ENCODE results near the gene ITGAD. TPM values are rescaled to one million over a fixed set of nuclear protein-coding genes. Genes with fewer than 3 reads are reported as not detected.

ITGAD gene
- total and polyA plus RNA-seq, 2 of the 8 experiments (the other 6 are each of a cell fraction or from before 2014, with no cell fraction given), result 0.06 TPM; not detected in 1

- FAIRE-seq (no peak), DNase-seq (ENCODE audit: low read depth in 1 of 2, low spot score in 2 of 2) (no peak)
- no peaks in the 10 kb centered on the region for H3K36me3 ChIP-seq (ENCODE audit: control insufficient read depth in 2 of 4, insufficient read depth in 4 of 4, low read length in 3 of 4)
- no peak overlapping the region for H3K14ac ChIP-seq (ENCODE audit: insufficient read length)
- H2AK5ac ChIP-seq (ENCODE audit: low read depth, low read length), result no peak overlapping the region
- H4K5ac ChIP-seq (ENCODE audit: insufficient read length, low read depth, low read length), result no peak overlapping the region
- H3K27me3 ChIP-seq (replicated peaks in 1 of 4; ENCODE audit: control insufficient read depth in 3 of 4, extremely low read depth in 1 of 4, insufficient read depth in 3 of 4, low read length in 3 of 4), result no peaks in the 10 kb centered on the region; a peak in 1 of 7 replicates
- H3K23ac ChIP-seq (ENCODE audit: insufficient read length), result no peak overlapping the region
- no peak overlapping the region for H3K9ac ChIP-seq (replicated peaks in 1 of 4; ENCODE audit: extremely low read depth in 1 of 4, low read depth in 3 of 4, low read length in 3 of 4)
- H3K4me1 ChIP-seq (replicated peaks in 1 of 4; ENCODE audit: control insufficient read depth in 3 of 4, insufficient read depth in 4 of 4, low read length in 3 of 4), result 0 out of 7 replicates have a peak, but pooled peaks cover 0 to 4% (median 1%) of the 10 kb centered on the region in 4 experiments
- no peak overlapping the region for H4K8ac ChIP-seq (ENCODE audit: extremely low read depth, insufficient read depth, low read length)
- WGBS, 2 experiments (ENCODE audit: extremely low coverage in 1 of 2, insufficient coverage in 1 of 2, insufficient read length in 1 of 2, insufficient replicate concordance in 2 of 2, low coverage in 1 of 2, low lambda C conversion rate in 2 of 2, missing lambda C conversion rate in 1 of 2), result 85% methylated on average over 20 of the region's 22 CpGs; no CpG with 5 or more reads in 1 of the 2 experiments
- no peaks in the 10 kb centered on the region for H3K79me2 ChIP-seq (ENCODE audit: control insufficient read depth in 1 of 2, insufficient read depth in 2 of 2, low read length in 2 of 2)
- no peak overlapping the region for H2BK120ac ChIP-seq (replicated peaks; ENCODE audit: low read depth, low read length)
- H2AFZ ChIP-seq (ENCODE audit: low read length), result no peak overlapping the region
- H3K79me1 ChIP-seq (ENCODE audit: low read depth, low read length), result no peaks in the 10 kb centered on the region
- ChIA-PET POLR2A (ENCODE audit: partially characterized antibody) (interaction anchor here (0.6 to 0.7 kb wide), 2 partner anchors 172 to 344 kb away, joined by 3 read pairs; no protein-coding TSS in a partner anchor), CTCF (ENCODE audit: partially characterized antibody) (interaction anchor here (0.6 kb wide), 1 partner anchor 38 kb away, joined by 3 read pairs; no protein-coding TSS in a partner anchor)
- H2BK12ac ChIP-seq (ENCODE audit: low read depth, low read length), result no peak overlapping the region
- H2BK5ac ChIP-seq (ENCODE audit: low read depth, low read length), result no peak overlapping the region
- TF ChIP-seq CHD2 (IDR thresholded peaks at IDR 0.05; ENCODE audit: low read length), result no peak
- TF ChIP-seq RFX5 (IDR thresholded peaks at IDR 0.05; ENCODE audit: borderline replicate concordance, low read depth, low read length), result no peak
- no peak for TF ChIP-seq BACH1 (IDR thresholded peaks at IDR 0.05; ENCODE audit: low read length)
- TF ChIP-seq FOSL1 (IDR thresholded peaks at IDR 0.05; ENCODE audit: insufficient read depth, low read depth, low read length), result no peak
- no peak for TF ChIP-seq RXRA (IDR thresholded peaks at IDR 0.05; ENCODE audit: insufficient read depth, low read depth, low read length)
- H3K4ac ChIP-seq (replicated peaks; ENCODE audit: insufficient read length, low read depth, low read length), result no peak overlapping the region
- no peak overlapping the region for H3K4me3 ChIP-seq (ENCODE audit: extremely low read depth in 1 of 4, insufficient read depth in 2 of 4, low read depth in 3 of 4, low read length in 4 of 4)
- no peak overlapping the region for H3K4me2 ChIP-seq (ENCODE audit: insufficient read depth in 1 of 2, low read depth in 2 of 2, low read length in 2 of 2)
- no peak overlapping the region for H3K27ac ChIP-seq (ENCODE audit: low read depth, low read length)
- H4K91ac ChIP-seq (replicated peaks; ENCODE audit: insufficient read length, low read length), result no peak overlapping the region
- H3K23me2 ChIP-seq (ENCODE audit: low read depth, low read length), result peaks cover 1% of the 10 kb centered on the region; the same call in 1 of the 2 replicates
- no peaks in the 10 kb centered on the region for H4K20me1 ChIP-seq (replicated peaks in 1 of 2; ENCODE audit: control insufficient read depth in 1 of 2, insufficient read depth in 2 of 2, low read length in 2 of 2)
- H3K18ac ChIP-seq (ENCODE audit: extremely low read depth, low read length), result no peak overlapping the region
- H3K56ac ChIP-seq (replicated peaks; ENCODE audit: insufficient read length, low read depth, low read length), result no peak overlapping the region
- no peak overlapping the region for H2BK15ac ChIP-seq (ENCODE audit: low read length)
- H2BK20ac ChIP-seq (ENCODE audit: low read length), result no peak overlapping the region
- H3K9me3 ChIP-seq (ENCODE audit: insufficient read depth in 2 of 2, low read depth in 1 of 2, low read length in 1 of 2), result no peaks in the 10 kb centered on the region
Observed at GRCh38 chr16:31352376-31353115, 40.6 kb upstream of the ITGAD start.

Data from H1 (cell line).